GM20431 (cell line): ENCODE data around the gene ZBTB6.

Experiments
- in situ Hi-C: fragments of 300-500 bp; cut with MseI, MboI; formaldehyde crosslinking; loops from one replicate; pipeline ENCODE4 v1.15.0; 2020; ENCODE audit warnings: low sequenced_read_pairs; ENCODE audit not compliant: unreplicated experiment

ZBTB6 gene, protein sequence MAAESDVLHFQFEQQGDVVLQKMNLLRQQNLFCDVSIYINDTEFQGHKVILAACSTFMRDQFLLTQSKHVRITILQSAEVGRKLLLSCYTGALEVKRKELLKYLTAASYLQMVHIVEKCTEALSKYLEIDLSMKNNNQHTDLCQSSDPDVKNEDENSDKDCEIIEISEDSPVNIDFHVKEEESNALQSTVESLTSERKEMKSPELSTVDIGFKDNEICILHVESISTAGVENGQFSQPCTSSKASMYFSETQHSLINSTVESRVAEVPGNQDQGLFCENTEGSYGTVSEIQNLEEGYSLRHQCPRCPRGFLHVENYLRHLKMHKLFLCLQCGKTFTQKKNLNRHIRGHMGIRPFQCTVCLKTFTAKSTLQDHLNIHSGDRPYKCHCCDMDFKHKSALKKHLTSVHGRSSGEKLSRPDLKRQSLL

DNA sequence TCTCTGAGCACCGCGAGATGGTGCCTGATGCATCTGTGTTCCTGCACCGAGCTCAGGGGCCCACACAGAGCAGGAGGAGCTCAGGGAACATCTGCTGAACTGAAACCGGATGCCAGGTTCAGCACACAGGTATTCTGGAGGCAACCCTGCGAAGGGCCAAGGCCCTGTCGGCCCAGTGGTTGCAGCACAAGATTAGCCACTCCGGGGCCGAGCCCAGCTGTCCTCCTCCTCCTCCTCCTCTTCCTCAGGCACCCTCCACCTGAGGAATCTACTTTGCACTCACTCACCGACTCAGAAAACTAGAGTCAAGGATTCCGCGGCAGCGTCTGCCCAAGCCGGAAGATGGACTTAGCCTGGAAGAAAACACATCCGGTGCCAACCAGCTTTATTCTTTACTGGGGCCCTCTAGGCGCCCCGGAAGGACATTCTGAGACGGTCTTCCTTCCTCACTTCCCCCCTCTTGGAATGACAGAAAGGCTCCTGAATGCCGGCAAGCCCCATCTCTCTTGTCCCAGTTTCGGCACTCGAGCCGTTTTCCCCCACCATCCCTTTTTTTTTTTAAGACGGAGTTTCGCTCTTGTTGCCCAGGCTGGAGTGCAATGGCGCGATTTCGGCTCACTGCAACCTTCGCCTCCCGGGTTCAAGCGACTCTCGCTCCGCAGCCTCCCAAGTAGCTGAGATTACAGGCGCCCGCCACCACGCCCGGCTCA is at the start of gene ZBTB6:
ZBTB6 (minus strand) TSS at position 360 of the 710 bp plus-strand sequence. CDS start 1,251 bp downstream, outside the sequence.
- in situ Hi-C loops, result no loop called here

DNA sequence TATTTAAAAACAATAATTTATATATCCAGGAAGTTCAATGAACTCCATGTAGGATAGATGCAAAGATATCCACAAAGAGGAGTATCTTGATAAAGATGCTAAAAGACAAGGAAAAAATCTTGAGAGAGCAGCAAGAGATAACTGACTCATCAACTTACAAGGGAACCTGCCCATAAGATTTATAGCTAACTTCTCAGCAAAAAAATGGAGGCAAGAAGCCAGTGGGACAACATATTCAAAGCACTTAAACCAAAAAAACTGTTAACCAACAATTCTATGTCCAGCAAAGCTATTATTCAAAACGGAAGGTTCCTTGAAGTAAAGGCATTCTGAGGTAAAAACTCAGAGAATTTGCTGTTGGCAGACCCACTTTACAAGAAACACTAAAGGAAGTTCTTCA is 48.0 kb upstream of the ZBTB6 start:
- in situ Hi-C loops, result no loop called here

DNA sequence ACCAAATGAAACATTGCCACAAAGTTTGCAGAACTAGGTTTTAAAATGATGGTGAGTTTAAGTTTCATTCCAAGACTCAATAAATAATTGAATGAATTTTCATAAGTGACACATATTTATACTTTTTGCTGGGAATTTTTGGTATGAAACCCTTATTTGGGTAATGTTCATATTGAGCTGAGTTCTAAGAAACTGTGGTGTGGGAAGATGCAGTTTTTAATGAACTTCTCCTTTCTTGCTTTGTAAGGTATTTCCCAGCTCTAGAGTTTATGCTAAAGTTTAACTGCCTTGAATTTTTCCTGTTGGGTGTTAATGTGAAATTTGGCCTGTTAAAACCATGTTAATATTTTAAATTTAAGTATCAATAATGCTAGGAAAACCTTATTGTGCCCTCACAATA is 42.8 kb upstream of the ZBTB6 start:
- in situ Hi-C loops, result no loop called here

DNA sequence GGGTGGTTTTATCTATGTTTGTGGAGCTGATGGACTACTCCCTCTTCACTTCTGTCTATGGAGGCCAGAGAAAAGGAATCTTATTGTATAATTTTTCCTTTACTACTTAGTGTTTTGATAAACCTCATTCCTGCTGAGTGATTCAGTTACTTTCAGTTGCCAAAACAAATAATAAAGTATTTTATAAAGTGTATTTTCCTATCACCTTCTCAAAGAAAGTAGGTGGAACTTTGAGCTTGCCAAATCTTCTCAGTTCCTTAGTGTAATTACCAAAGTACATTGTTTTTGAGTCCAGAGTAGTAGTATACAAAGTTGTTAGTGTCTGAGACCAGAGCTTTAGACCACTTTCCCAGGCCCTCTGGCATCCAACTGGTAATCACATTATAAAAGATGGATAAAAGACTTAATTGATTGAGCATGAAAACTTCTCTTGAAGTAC is 41.1 kb upstream of the ZBTB6 start:
- in situ Hi-C loops, result no loop called here

DNA sequence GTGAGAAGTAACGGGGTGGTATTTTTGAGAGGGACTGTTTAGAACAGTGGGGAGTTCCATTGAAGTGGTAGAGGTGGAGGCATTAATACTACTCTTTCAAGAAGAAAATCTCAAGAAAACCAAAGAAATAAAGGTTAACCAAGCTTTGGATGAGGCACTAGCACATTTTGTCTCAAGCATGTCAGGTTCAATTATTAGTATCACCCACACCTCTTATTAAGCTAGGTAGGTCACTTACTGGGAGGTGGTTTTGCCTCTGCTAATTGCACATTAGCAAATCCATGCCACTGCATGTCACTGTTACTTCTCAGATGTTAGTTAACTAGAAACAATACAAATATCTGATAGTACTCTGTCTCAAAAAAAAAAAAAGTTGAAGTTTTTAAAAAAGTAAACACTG is 37.9 kb upstream of the ZBTB6 start:
- in situ Hi-C loops, result no loop called here

DNA sequence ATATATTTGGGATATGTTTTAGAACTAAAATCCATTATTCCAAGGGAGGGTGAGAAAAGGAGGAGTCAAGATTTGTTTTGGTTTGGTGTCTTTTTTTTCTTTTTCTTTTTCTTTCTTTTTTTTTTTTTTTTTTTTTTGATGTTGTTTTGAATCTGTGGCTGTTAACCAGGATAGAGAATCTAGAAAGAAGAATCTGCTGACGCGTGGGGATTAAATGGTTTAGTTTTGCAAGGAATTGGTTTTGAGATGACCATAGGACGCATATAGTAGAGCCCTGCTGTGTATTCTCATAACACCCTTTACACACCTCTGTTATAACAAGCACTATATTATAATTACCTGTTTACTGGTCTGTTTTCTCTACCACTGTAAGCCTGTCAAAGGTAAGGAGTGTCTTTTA is 37.1 kb upstream of the ZBTB6 start:
- in situ Hi-C loops, result no loop called here

DNA sequence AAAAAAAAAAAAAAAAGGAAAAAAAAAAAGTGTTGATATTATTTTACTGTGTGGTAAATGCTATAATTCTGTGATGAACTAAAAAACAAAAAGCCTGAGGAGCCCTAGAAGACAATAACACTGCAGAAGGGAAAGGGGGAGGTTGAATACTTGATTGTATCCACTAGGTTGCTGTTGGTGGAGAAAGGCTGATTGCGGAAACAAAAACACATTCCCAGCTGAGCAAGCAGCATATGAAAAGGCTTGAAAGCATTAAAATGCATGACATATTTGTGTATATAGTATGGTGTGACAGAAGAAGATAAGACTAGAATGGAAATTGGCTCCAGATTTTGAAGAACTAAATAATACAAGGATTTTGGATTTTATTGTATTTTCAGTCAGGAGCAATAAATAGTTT is 36.6 kb upstream of the ZBTB6 start:
- in situ Hi-C loops, result no loop called here

DNA sequence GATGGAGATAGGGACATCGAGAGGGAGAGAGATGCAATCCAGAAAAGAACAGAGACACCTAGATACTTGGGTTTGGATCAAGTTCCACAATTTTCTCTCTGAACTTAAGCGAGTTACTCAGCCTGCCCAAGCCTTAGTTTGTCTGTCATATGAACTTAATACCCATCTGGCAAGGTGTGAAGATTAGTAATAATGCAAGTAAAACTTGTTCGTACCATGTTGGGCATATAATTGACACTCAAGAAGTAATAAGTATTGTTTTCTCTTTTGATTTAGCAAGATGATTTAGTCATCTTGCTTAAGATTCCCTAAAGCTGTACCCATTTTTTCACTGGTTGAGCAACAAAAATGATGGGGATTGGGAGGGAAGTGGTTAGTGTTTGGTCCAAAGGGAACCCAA is 35.2 kb upstream of the ZBTB6 start:
- in situ Hi-C loops, result no loop called here

DNA sequence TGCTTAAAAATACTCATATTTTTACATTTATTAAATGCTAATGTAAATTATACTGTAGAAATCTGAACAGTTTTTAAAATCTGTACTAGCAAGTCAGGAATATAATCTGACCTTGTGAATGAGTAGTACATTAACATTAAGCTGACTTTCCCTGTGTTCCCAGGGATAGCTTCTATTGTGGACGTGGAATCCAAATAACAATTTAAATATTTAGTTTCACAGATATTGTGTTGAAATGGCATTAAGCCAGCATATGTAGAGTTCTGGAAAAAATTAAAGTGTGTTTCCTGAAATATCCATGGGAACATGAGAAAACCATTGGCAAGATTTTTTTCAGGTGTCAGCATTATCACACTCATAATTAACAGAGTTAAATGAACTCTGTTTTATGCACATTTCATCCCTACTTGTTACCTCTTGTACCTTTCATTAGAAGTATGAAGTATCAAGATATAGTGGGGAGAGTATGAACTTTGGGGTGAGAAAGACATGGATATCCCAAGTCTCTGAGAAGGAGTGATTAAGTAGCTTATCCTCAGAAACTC is 33.4 kb upstream of the ZBTB6 start:
- in situ Hi-C loops, result no loop called here

DNA sequence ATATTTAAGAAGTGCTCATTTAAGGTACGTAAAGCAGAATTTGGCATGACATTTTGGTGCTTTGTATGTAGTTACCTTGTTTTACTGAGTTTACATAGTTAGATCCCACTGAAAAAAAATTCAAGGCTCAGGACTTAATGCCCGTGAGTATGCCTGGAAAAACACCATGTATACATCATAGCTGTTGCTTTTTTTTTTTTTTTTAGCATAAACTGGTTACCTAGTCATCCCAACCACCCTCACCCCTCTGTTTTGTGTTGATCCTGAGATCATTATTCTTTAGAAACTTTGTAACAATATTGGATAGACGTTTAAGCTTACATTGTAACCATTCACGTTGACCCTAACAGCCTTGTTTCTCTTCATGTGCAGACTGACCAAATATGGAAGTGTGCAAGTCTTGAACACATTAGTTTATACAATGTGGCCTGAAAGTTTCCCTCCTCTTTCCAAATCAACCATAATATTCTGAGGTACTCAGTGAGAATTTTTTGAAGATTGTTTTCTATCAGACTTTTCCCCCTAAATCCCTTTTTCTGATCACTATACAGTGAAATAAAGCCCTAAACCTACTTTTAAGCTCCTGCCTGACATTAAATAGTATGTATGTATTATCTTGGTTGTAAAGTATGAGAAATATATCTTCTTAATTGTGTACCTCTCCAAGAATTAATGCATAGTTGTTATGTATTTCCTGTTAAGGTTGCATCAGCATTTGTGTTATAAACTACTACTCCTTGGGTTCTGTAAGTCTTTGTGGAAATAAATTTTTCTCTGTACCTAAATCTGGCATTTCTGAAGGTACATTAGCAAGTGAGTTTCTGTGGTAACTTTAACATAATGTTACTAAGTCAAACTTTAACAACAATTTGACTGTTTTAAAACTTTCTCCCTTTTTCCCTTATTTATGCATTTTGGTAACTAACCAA is 32.1 kb upstream of the ZBTB6 start:
- in situ Hi-C loops, result no loop called here

DNA sequence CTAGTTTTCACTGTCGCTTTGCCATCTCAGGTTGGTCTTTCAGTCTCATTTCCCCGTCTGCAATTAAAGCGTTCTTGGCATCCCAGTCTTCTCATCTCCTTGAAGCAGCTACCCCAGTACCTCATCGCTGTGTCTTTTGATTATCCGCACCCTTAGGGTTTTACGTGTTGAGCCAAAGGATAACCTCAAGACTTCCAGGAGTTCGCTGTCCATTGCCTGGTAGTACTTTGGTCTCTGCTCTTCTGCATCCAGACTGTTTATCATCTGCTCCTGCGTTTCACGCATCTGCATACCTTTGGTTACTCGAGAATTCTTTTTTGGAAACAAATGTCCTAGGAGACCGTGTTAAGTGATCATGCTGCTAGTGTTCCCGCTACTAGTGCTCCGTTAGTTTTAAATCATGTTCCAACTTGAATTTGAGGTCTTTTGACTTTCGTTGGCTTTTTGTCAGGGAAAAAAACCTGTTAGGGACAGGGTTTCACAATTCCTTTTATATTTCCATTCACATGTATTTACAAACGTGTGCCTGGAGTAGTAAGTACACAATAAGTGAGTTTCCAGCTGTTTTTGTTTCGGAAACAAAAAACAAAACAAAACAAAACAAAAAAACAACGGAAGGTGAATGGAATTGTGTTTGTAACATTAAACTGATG is 28.6 kb upstream of the ZBTB6 start:
- in situ Hi-C loops, result no loop called here

DNA sequence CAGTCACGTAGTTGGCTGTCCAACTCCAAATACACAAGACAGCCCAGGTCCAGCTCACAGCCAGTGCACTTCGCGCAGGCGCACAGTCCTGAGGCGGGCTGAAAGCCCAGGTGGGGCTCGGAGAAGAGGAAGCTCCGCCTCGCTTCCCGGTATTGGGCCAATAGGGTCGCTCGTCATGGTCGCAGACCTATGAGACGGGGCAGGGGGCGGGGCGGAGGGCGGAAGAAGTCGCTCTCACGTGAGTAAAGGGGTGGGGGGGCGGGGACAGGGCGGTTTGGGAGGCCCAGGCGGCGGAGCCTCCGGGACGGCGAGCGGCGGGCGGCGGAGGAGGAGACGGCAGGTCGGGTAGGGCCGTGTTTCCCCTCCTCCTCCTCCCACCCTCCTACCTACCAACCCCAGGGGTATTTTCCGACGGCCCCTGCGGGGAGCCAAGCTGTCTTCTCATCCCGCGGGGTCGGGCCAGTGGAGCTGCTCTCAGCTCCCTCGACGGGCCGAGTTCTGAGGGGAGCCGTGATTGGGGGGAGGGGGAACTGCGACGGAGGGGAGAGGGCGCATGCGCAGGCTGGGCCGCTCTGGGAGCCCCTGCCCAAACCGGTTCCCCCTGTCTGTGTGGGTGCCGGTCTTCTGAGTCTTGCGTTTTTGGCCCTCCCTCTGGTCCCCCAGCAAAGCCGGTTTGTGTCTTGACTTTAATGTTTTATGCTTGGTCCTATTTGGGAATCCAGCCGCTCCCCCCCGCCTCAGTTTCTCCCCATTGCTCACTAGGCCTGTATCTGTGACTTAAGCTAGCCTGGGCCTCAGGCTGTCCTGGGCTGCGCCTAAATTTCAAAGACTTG is 27.8 kb upstream of the ZBTB6 start, which contains the start of gene RABGAP1:
RABGAP1 (plus strand) TSS at position 272 of the 833 bp plus-strand sequence. CDS start 16,040 bp downstream, outside the sequence.
- in situ Hi-C loops, result no loop called here

DNA sequence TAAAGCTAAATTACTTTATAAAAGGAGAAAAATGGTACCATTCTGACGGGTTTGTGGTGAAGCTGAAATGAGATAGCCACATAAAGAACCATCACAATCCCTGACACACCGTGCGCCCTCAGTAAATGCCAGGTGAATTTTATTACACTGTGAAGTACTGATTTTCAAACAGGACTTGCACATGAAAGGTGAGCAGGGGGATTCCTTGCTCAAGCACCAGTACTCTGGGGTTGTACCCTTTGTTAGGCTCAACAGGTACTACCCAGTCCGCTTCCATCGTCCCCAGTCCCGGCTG is 27.3 kb upstream of the ZBTB6 start:
- in situ Hi-C loops, result no loop called here

DNA sequence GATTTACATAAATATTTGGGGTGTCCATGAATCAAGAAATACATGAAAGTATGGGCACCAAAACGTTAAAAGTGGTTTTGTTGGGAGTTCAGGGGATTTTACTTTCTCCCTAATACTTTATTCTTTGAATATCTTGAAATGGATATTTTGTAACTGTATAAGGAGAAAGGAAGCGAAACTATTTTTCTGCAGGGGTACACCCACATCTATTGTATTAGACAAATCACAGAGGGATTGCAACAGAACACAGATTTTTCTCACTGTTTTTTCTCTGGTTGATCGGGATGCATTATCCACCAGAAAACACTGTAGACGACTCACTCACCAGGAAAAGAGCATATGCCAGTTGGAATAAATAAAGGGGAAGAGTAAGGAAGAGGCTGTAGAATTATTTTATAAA is 26.5 kb upstream of the ZBTB6 start:
- in situ Hi-C loops, result no loop called here

DNA sequence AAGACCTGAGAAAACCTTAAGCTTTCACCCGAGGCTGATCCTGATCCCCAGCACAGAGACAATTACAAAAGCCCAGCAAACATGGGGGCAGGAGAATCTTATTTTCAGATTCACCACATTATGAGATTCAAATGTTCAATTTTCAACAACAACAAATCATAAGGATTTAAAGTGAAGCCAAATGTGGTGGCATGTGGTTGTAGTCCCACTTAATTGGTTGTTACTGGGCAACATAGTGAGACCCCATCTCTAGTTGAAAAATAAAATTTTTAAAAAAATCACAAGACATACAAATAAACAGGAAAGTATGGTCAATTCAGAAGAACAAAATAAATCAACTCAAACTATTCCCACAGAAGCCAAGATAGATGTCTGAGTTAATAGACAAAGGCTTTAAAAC is 23.8 kb upstream of the ZBTB6 start:
- in situ Hi-C loops, result no loop called here

DNA sequence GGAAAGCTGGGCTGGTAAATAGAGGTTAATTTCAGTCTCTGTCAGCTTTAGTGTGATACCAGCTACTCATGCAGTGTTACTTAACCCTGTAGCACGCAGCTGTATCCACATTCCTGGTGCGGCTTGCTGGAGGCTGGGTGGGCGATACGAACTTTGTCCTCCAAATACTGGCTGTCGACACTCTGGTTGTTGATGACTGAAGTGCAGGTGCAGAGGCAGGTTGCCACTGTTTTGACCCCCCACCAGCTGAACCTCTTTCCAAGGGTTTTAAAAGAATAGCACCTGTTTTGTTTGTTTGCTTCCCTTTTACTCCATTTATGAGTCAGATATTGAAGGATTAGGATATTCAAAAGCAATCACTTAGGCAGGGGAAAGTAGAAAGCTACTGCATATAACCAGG is 23.3 kb upstream of the ZBTB6 start:
- in situ Hi-C loops, result no loop called here

DNA sequence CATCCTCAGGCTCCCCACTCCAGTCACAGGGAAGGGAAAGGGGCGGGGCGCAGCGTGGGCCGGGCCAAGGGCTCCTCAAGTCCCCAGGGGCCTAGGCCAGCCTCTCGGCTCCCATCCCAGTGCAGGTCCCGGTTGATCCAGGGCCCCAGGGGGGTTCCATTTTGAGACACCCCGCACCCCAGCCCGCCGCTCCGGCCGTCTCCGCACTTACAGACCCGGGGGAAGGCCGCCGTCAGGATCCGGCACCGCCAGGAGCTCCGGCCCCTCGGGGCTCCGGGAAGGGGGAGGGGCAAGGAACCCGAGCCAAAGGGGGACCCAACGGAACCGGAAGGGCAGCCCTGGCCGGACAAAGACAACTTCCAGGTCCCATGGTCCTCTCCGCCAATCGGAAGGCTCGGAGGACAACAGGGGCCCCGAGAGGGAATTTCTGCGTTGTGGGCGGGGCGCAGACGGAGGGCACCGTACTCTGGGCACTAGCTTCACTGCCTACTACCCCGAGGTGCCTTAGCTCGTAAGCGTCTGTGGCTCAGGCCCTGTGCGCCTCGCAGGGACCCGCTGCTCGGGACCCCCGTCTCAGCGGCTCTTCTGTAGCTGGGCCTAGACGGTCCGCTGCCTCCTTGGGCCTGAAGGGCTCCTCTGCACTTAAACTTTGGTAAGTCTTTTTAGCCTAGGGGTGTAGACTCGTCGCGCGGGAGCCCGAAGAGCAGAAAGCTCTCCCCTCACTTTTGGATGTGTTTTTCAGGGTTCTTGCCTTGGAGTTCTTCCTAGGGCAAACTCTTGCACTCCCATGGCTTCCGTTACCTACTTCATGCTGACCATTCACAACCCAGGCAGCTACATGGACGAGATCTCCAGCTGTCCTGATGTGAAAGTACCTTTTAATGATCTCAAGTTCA is 18.4 kb upstream of the ZBTB6 start, which contains the start of gene ZBTB26:
ZBTB26 (minus strand) TSS at position 287 of the 896 bp plus-strand sequence. CDS start 11,578 bp downstream, outside the sequence.
- in situ Hi-C loops, result no loop called here
